NB4 (cell line): Measurements from ENCODE around the gene SH2D4B.

Experiments used
- MYC ChIP-seq: IDR thresholded peaks from 2 replicates; pipeline ENCODE4 v1.6.1; 2011; ENCODE audit warnings: low read depth, low read length
- POLR2A ChIP-seq: IDR thresholded peaks from 2 replicates; pipeline ENCODE4 v1.6.1; 2011; ENCODE audit warnings: mild to moderate bottlenecking; ENCODE audit not compliant: insufficient read length; ENCODE audit errors: extremely low read depth
- TF ChIP-seq, protein P1 (sequence below): IDR thresholded peaks from one replicate; pipeline ENCODE4 v1.5.1; 2012; ENCODE audit warnings: low read depth, low read length
- TF ChIP-seq, protein P2 (sequence below): IDR thresholded peaks from 2 replicates; pipeline ENCODE4 v1.6.1; 2011; ENCODE audit warnings: low read depth, low read length

DNA sequence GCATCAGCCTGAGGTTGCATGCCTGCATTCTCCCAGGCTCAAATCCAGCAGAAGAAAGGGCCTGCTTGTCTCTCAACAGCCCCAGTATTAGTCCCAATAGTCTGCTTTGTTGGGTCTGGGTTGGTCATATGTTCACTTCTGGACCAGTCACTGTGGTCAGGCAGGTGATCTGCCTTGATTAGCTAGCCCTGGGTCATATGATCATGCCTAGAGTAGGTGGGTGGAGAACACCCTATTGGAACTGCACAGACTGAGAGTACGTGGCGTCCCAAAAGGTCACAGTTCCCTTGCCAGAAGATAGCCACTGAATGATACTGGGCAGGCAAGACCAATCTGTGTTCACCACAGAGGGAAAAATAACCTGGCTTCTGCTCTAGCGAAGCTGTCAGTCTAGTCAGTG lies 80.1 kb downstream of the SH2D4B start:
- TF ChIP-seq, protein P1, sequence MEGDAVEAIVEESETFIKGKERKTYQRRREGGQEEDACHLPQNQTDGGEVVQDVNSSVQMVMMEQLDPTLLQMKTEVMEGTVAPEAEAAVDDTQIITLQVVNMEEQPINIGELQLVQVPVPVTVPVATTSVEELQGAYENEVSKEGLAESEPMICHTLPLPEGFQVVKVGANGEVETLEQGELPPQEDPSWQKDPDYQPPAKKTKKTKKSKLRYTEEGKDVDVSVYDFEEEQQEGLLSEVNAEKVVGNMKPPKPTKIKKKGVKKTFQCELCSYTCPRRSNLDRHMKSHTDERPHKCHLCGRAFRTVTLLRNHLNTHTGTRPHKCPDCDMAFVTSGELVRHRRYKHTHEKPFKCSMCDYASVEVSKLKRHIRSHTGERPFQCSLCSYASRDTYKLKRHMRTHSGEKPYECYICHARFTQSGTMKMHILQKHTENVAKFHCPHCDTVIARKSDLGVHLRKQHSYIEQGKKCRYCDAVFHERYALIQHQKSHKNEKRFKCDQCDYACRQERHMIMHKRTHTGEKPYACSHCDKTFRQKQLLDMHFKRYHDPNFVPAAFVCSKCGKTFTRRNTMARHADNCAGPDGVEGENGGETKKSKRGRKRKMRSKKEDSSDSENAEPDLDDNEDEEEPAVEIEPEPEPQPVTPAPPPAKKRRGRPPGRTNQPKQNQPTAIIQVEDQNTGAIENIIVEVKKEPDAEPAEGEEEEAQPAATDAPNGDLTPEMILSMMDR: no peak
- TF ChIP-seq POLR2A (no peak), MYC (no peak)
- TF ChIP-seq, protein P2, sequence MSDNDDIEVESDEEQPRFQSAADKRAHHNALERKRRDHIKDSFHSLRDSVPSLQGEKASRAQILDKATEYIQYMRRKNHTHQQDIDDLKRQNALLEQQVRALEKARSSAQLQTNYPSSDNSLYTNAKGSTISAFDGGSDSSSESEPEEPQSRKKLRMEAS: no peak
